Epithelial cell of proximal tubule (primary cell): ENCODE data around the gene CIDEC. TPM values are rescaled to one million over a fixed set of nuclear protein-coding genes. Genes with fewer than 3 reads are reported as not detected.
"Not testable (repeated sequence)": the region's sequence is repeated elsewhere in the genome, so short reads cannot be mapped to it uniquely, and the experiment has no call there.

Experiments used
- DNase-seq: peaks from one replicate; pipeline ENCODE4 v3.0.0-alpha.2; 2011; ENCODE audit warnings: low read depth
- H3K4me3 ChIP-seq: 2 replicates; pipeline ENCODE4 v1.5.1; 2011; ENCODE audit warnings: low read depth, mild to moderate bottlenecking, low read length
- CTCF ChIP-seq: conservative IDR thresholded peaks from 2 replicates; pipeline ENCODE4 v1.5.1; 2012; ENCODE audit warnings: low read depth, mild to moderate bottlenecking, low read length
- total RNA-seq: library from RNA; depleted of rRNA; stranded (reverse); fragments of >200 nt; gene quantifications from 2 replicates; pipeline ENCODE4 v1.2.3, GENCODE V29; 2015

CIDEC gene
- total RNA-seq, 1 donor from 2014 or later: not detected

GRCh38 chr3:9869955-9870354 is 10.1 kb downstream of the CIDEC start:
- DNase-seq: no peak
- no peak for TF ChIP-seq CTCF
- no peak overlapping the region for H3K4me3 ChIP-seq

GRCh38 chr3:9867106-9867505 is 12.9 kb downstream of the CIDEC start:
- no peak for DNase-seq
- no peak overlapping the region for H3K4me3 ChIP-seq
- TF ChIP-seq CTCF: no peak

GRCh38 chr3:9866639-9867038 is 13.4 kb downstream of the CIDEC start:
- TF ChIP-seq CTCF: no peak
- no peak for DNase-seq
- no peak overlapping the region for H3K4me3 ChIP-seq

GRCh38 chr3:9865125-9865637 is 14.9 kb downstream of the CIDEC start:
- not testable (repeated sequence) for H3K4me3 ChIP-seq, DNase-seq

- peak; percentile 76 for DNase-seq
- no peak overlapping the region for H3K4me3 ChIP-seq
- TF ChIP-seq CTCF: no peak
Observed at GRCh38 chr3:9864200-9864927, 15.7 kb downstream of the CIDEC start.

GRCh38 chr3:9863058-9863772 is 16.8 kb downstream of the CIDEC start:
- TF ChIP-seq CTCF: no peak
- no peak for DNase-seq
- no peak overlapping the region for H3K4me3 ChIP-seq

- peak; percentile 54 for TF ChIP-seq CTCF
- DNase-seq: no peak
- peak overlapping the region; percentile 27 for H3K4me3 ChIP-seq
Observed at GRCh38 chr3:9862391-9863057, 17.5 kb downstream of the CIDEC start.
